Suprapubic skin (tissue), 4 donors: Measurements from ENCODE around the gene FERD3L. TPM values are rescaled to one million over a fixed set of nuclear protein-coding genes. Genes with fewer than 3 reads are reported as not detected.

Source experiments
- DNase-seq, 2 donors: peaks; one replicate each; pipeline ENCODE4 v3.0.0-alpha.2; 2019; ENCODE audit warnings: low spot score in 2 of 2
- H3K27ac ChIP-seq: fragments of 200-600 bp; sonication (generic); one replicate; pipeline ENCODE4 v1.5.1; 2019
- H3K27me3 ChIP-seq: fragments of 200-600 bp; sonication (generic); one replicate; pipeline ENCODE4 v1.5.1; 2019
- H3K36me3 ChIP-seq: fragments of 200-600 bp; sonication (generic); one replicate; pipeline ENCODE4 v1.5.1; 2019
- H3K4me1 ChIP-seq: fragments of 200-600 bp; sonication (generic); one replicate; pipeline ENCODE4 v1.5.1; 2019
- H3K4me3 ChIP-seq: fragments of 200-600 bp; sonication (generic); one replicate; pipeline ENCODE4 v1.5.1; 2019; ENCODE audit warnings: mild to moderate bottlenecking
- H3K9me3 ChIP-seq: fragments of 200-600 bp; sonication (generic); one replicate; pipeline ENCODE4 v1.5.1; 2019
- EP300 ChIP-seq: sonication (generic); formaldehyde crosslinking; IDR thresholded peaks from one replicate; pipeline ENCODE4 v1.6.1; 2017; ENCODE audit warnings: antibody characterized with exemption
- POLR2A ChIP-seq, 2 donors: fragments of 450-650 bp; IDR thresholded peaks; one replicate each; pipeline ENCODE4 v1.6.1; 2017; ENCODE audit warnings: antibody characterized with exemption in 2 of 2, mild to moderate bottlenecking in 2 of 2, moderate library complexity in 2 of 2
- POLR2AphosphoS5 ChIP-seq, 3 donors: sonication (generic); formaldehyde crosslinking; IDR thresholded peaks; one replicate each; pipeline ENCODE4 v1.6.1; 2017; ENCODE audit warnings: antibody characterized with exemption in 3 of 3
- WGBS: methylation state at CpG from one replicate; pipeline ENCODE4 v1.1.5; 2018; 5-methylcytosine and 5-hydroxymethylcytosine counted together
- total RNA-seq, 4 donors: library from RNA; depleted of rRNA; stranded (reverse); fragments of >200 nt; gene quantifications; one replicate each; pipeline ENCODE4 v1.1.0, GENCODE V29; 2016
- TF ChIP-seq, protein P1 (sequence below), 2 donors: fragments of 200-600 bp in 1 of 2; fragments of 450-650 bp in 1 of 2; sonication (generic) in 1 of 2; IDR thresholded peaks; one replicate each; pipeline ENCODE4 v1.5.1; 2016 to 2019; ENCODE audit warnings: antibody characterized with exemption in 2 of 2, mild to moderate bottlenecking in 1 of 2, moderate library complexity in 1 of 2

Gene FERD3L
- total RNA-seq, 4 donors from 2014 or later: not detected

DNA sequence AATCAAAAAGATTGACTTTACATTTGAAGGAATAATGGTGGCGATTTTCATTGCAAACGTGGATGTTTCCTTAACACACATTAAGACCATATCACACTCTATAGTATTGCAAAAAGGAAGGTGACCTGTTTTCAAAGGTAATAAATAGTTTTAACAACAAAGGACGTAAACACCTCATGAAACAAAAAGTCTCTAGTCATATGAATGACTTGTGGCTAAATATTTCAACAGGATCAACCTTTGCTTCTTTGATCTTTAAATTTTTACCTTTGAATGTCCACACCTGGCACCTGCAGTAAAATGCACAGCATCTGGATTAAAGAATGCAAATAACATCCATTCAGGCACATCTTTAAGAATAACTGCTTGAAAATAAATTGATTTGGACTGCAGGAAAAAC lies 30.0 kb upstream of the FERD3L start:
- Histone ChIP-seq H3K9me3 (no peaks in the 10 kb centered on the region), H3K27me3 (no peaks in the 10 kb centered on the region), H3K36me3 (no peaks in the 10 kb centered on the region), H3K4me3 (no peak overlapping the region), H3K27ac (no peak overlapping the region), H3K4me1 (no peaks in the 10 kb centered on the region)
- TF ChIP-seq, protein P1, sequence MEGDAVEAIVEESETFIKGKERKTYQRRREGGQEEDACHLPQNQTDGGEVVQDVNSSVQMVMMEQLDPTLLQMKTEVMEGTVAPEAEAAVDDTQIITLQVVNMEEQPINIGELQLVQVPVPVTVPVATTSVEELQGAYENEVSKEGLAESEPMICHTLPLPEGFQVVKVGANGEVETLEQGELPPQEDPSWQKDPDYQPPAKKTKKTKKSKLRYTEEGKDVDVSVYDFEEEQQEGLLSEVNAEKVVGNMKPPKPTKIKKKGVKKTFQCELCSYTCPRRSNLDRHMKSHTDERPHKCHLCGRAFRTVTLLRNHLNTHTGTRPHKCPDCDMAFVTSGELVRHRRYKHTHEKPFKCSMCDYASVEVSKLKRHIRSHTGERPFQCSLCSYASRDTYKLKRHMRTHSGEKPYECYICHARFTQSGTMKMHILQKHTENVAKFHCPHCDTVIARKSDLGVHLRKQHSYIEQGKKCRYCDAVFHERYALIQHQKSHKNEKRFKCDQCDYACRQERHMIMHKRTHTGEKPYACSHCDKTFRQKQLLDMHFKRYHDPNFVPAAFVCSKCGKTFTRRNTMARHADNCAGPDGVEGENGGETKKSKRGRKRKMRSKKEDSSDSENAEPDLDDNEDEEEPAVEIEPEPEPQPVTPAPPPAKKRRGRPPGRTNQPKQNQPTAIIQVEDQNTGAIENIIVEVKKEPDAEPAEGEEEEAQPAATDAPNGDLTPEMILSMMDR (IDR thresholded peaks at IDR 0.05): no peak
- TF ChIP-seq POLR2AphosphoS5 (IDR thresholded peaks at IDR 0.05) (no peak), EP300 (no peak), POLR2A (IDR thresholded peaks at IDR 0.05) (no peak)
- 64% methylated on average over 3 of the region's 3 CpGs for WGBS
- DNase-seq: no peak

- no peak overlapping the region for H3K27ac ChIP-seq
- TF ChIP-seq EP300 (no peak), POLR2A (IDR thresholded peaks at IDR 0.05) (no peak), POLR2AphosphoS5 (IDR thresholded peaks at IDR 0.05) (no peak)
- TF ChIP-seq, protein P1 (IDR thresholded peaks at IDR 0.05): no peak
- WGBS: 71% methylated on average over 3 of the region's 3 CpGs
- H3K4me3 ChIP-seq: no peak overlapping the region
- no peaks in the 10 kb centered on the region for H3K4me1 ChIP-seq
- DNase-seq: no peak
- H3K36me3 ChIP-seq: no peaks in the 10 kb centered on the region
- peaks cover 3% of the 10 kb centered on the region for H3K27me3 ChIP-seq
- H3K9me3 ChIP-seq: no peaks in the 10 kb centered on the region
These were observed 16.4 kb upstream of the FERD3L start for GRCh38 chr7:19161671-19162070.

DNA sequence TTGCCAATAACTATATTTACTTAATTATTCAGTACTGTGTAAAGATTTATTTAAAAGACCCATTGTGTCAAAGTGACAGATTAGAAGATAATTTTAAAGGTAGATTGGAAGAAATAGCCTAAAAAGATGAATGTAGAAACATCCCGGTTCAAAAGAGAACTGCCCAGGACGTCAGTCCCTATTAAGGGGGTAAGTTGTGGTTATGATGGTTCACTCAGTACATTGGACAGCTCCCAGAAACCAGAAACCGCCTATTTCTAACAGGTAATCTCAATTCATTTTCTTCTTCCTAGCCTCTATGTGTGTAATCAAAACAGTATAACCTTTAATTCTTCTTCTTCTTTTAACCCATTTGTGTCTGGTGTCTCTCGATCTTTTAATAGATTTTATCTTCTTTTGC lies 1.5 kb upstream of the FERD3L start:
- 8% methylated on average over 4 of the region's 4 CpGs for WGBS
- Histone ChIP-seq H3K27me3 (peaks cover 61% of the 10 kb centered on the region), H3K36me3 (no peaks in the 10 kb centered on the region), H3K27ac (no peak overlapping the region), H3K9me3 (no peaks in the 10 kb centered on the region), H3K4me1 (peaks cover 10% of the 10 kb centered on the region), H3K4me3 (no peak overlapping the region)
- no peak for DNase-seq
- no peak for TF ChIP-seq EP300
- TF ChIP-seq, protein P1 (IDR thresholded peaks at IDR 0.05): no peak
- no peak for TF ChIP-seq POLR2A (IDR thresholded peaks at IDR 0.05)
- TF ChIP-seq POLR2AphosphoS5 (IDR thresholded peaks at IDR 0.05): no peak

GRCh38 chr7:19145434-19146115 lies 354 bp upstream of the FERD3L start:
- H3K36me3 ChIP-seq: no peaks in the 10 kb centered on the region
- peak overlapping the region; percentile 30 for H3K4me3 ChIP-seq
- H3K9me3 ChIP-seq: no peaks in the 10 kb centered on the region
- TF ChIP-seq, protein P1 (IDR thresholded peaks at IDR 0.05): no peak
- TF ChIP-seq EP300 (no peak), POLR2AphosphoS5 (IDR thresholded peaks at IDR 0.05) (no peak), POLR2A (IDR thresholded peaks at IDR 0.05) (no peak)
- peaks cover 10% of the 10 kb centered on the region for H3K4me1 ChIP-seq
- WGBS: 17% methylated on average over 18 of the region's 19 CpGs
- no peak overlapping the region for H3K27ac ChIP-seq
- no peak for DNase-seq
- H3K27me3 ChIP-seq: peaks cover 63% of the 10 kb centered on the region

DNA sequence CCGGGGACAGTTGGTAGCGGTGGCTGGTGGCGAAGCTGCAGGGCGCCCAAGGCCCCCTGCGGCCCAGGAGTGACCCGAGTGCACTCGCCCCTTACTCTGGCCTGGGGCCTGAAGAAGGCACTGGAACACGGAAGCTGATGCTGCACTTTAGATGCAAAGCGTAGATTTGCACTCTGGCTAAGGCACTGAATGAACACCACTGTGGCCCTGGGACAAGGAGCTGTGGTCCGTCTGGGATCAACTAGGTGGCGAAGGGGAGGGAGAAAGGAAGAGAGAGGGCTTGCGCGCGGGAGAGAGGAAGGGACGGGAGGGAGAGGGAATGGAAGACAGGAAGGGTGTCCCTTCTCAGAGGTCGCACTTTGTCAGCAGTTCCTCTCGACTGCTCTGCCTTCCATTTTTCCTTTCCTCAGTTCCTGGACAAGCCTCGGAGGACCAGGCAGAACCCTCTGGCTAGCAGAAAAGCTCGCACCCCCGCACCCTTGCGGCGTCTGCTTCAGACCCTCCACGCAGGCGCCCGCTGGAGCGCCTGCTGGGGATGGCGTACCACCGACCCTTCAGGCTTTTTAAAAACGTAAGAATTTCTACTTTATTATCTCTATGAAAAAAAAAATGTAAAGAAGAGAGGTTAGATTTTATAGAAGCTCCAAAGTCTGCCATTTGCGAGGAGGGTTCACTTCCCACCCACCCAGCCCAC lies 1.2 kb downstream of the FERD3L start:
- Histone ChIP-seq H3K4me3 (peak overlapping the region; percentile 30), H3K4me1 (peaks cover 10% of the 10 kb centered on the region), H3K9me3 (no peaks in the 10 kb centered on the region), H3K27ac (no peak overlapping the region), H3K27me3 (peaks cover 68% of the 10 kb centered on the region), H3K36me3 (no peaks in the 10 kb centered on the region)
- 14% methylated on average over 25 of the region's 30 CpGs for WGBS
- no peak for DNase-seq
- TF ChIP-seq POLR2AphosphoS5 (IDR thresholded peaks at IDR 0.05): no peak
- no peak for TF ChIP-seq EP300
- TF ChIP-seq, protein P1 (IDR thresholded peaks at IDR 0.05): no peak
- no peak for TF ChIP-seq POLR2A (IDR thresholded peaks at IDR 0.05)
